DMS 273 (cell line): ENCODE results near the gene DIRAS2.
"Not testable (repeated sequence)": the region's sequence is repeated elsewhere in the genome, so short reads cannot be mapped to it uniquely, and the experiment has no call there.

ENCODE experiments used
- DNase-seq: peaks from one replicate; lab custom pipeline; 2025; ENCODE audit not compliant: unreplicated experiment; lab: John Stamatoyannopoulos, UW

DIRAS2 gene

GRCh38 chr9:90642570-90643539, at the start of gene DIRAS2:
Gene DIRAS2 (minus strand): TSS chr9:90642824. CDS start chr9:90613827, 28,997 bp downstream.
- DNase-seq, result peak; percentile 85

- DNase-seq, result no peak
Observed at GRCh38 chr9:90684736-90685135, 42.1 kb upstream of the DIRAS2 start.

- DNase-seq, result no peak
Observed at GRCh38 chr9:90684106-90684505, 41.5 kb upstream of the DIRAS2 start.

- DNase-seq, result no peak
Observed at GRCh38 chr9:90680534-90680933, 37.9 kb upstream of the DIRAS2 start.

- DNase-seq, result no peak
Observed at GRCh38 chr9:90665072-90665471, 22.4 kb upstream of the DIRAS2 start.

- no peak for DNase-seq
Observed at GRCh38 chr9:90659650-90660364, 17.2 kb upstream of the DIRAS2 start.

GRCh38 chr9:90658783-90659182, 16.2 kb upstream of the DIRAS2 start:
- DNase-seq, result no peak

- no peak for DNase-seq
Observed at GRCh38 chr9:90658181-90658580, 15.6 kb upstream of the DIRAS2 start.

GRCh38 chr9:90656876-90657275, 14.3 kb upstream of the DIRAS2 start:
- not testable (repeated sequence) for DNase-seq

- DNase-seq, result no peak
Observed at GRCh38 chr9:90651246-90651645, 8.6 kb upstream of the DIRAS2 start.

- no peak for DNase-seq
Observed at GRCh38 chr9:90647843-90648242, 5.2 kb upstream of the DIRAS2 start.

GRCh38 chr9:90645721-90646120, 3.1 kb upstream of the DIRAS2 start:
- DNase-seq, result no peak

- peak; percentile 19 for DNase-seq
Observed at GRCh38 chr9:90641884-90642487, 638 bp downstream of the DIRAS2 start.

- peak; percentile 10 for DNase-seq
Observed at GRCh38 chr9:90641086-90641485, 1.5 kb downstream of the DIRAS2 start.

GRCh38 chr9:90640361-90640760, 2.3 kb downstream of the DIRAS2 start:
- no peak for DNase-seq

- DNase-seq, result no peak
Observed at GRCh38 chr9:90637626-90638025, 5.0 kb downstream of the DIRAS2 start.

- DNase-seq, result no peak
Observed at GRCh38 chr9:90632647-90633207, 9.9 kb downstream of the DIRAS2 start.

GRCh38 chr9:90631964-90632363, 10.7 kb downstream of the DIRAS2 start:
- no peak for DNase-seq

- no peak for DNase-seq
Observed at GRCh38 chr9:90629991-90630390, 12.6 kb downstream of the DIRAS2 start.

GRCh38 chr9:90629354-90629753, 13.3 kb downstream of the DIRAS2 start:
- no peak for DNase-seq

- peak; percentile 34 for DNase-seq
Observed at GRCh38 chr9:90616806-90617205, 25.8 kb downstream of the DIRAS2 start.
